HG03108 (cell line): Measurements from ENCODE around the gene OSBPL5.

Experiments used
- ATAC-seq: cut with Tn5 transposase; IDR thresholded peaks from one replicate; pipeline ENCODE4 v1.9.1; 2021; ENCODE audit warnings: moderate library complexity; ENCODE audit not compliant: unreplicated experiment

Gene OSBPL5

DNA sequence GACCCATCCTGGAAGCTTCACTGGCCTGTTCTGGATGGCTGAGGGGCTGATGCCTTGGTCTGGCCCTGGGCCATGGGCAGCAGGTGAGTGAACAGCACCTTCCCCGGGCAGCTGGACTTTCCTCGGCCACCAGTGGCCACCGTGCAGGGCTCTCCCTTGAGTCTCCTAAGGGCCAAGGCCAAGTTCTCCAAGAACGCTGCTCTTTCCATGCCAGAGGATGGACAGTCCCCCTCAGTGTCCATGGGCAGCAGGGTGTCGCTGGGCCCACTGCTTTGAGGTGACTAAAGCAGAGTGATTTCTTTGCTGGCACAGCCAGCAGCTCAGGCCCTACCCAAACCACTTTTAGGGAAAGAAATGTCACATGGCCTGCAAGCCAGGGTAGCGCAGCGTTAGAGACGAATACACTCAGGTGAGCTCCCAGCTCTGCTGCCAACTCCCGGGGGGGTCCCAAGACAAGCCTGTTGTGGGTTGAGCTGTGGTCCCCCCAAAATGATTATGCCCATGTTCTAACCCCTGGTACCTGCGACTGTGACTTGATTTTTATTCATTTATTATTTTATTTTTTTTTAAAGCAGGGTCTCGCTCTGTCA, 104.6 kb downstream of the OSBPL5 start:
- ATAC-seq: no peak

DNA sequence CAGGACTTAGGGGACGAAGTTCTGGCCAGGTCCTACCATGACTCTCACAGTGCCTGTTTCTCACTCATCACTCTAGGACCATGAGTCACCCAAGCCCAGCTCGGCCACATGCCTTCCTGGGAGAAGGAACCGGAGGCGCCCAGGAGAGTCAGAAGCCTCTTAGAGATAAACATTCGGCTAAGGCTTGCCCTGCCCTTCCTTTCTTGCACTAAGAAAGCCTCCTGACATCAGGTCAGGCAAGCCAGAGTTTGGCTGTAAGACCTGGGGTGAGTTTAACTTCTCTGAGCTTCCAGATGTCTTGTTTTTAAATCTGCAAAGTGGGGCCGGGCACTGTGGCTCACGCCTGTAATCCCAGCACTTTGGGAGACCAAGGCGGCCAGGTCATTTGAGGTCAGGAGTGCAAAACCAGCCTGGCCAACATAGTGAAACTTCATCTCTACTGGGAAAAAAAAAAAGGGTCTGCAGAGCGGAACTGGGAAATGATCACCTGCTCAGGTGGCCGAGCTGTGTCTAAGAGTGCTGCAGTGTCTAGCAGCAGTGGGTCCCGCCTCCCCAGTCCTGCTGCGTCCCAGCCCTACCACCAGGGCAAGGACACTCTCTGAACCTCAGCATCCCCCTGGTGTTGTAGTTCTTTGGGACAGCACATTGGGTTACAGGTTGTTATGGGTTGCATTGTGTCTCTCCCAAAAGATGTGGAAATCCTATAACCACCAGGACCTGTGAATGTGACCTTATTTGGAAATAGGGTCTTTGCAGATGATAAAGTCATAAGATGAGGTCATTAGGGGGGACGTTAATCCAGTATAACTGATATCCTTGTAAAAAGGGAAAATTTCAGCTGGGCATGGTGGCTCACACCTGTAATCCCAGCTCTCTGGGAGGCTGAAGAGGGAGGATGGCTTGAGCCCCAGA, 106.1 kb downstream of the OSBPL5 start:
- no peak for ATAC-seq

DNA sequence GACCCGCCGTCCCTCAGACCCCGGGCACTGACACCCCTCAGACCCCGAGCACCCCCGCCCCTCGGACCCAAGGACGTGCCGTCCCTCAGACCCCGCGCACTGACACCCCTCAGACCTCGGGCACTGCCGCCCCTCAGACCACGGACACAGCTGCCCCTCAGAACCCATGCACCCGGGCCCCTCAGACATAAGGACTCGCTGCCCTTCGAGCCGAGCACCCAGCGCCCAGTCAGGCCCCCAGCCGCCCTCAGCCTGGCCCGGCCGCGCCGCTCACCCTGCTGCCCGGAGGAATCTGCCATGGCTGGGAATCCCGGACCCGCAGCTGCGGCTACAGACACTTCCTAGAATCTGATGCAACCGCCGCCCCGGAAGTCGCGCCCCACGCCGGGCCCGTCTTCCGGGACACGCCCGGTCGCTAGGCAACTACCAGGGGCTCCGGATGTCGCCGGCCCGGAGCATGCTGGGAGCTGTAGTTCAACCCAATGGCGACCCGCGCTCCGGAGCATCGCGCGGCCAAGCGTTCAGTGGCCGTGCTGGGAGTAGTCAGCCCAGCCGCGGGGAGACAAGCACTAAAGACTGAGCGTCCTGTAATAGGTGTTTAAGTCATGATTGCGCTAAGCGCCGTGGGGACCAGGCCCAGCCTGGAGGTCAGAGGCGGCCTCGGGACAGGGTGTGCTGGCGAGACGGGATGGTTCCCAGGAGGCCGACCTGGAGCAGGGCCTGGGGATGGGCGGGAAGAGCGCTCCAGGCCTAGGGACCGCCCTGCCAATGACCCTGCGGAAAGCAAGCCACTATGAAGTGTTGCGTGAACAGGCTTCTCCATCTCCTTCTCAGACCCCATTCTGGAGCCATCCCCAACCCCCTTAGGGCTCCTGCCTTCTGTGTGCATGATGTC, 107.8 kb downstream of the OSBPL5 start, which contains the start of gene CARS1:
Gene CARS1 (minus strand): TSS at position 355 of the 895 bp plus-strand sequence. CDS start 56 bp downstream, at position 299.
- ATAC-seq: peak; percentile 98

DNA sequence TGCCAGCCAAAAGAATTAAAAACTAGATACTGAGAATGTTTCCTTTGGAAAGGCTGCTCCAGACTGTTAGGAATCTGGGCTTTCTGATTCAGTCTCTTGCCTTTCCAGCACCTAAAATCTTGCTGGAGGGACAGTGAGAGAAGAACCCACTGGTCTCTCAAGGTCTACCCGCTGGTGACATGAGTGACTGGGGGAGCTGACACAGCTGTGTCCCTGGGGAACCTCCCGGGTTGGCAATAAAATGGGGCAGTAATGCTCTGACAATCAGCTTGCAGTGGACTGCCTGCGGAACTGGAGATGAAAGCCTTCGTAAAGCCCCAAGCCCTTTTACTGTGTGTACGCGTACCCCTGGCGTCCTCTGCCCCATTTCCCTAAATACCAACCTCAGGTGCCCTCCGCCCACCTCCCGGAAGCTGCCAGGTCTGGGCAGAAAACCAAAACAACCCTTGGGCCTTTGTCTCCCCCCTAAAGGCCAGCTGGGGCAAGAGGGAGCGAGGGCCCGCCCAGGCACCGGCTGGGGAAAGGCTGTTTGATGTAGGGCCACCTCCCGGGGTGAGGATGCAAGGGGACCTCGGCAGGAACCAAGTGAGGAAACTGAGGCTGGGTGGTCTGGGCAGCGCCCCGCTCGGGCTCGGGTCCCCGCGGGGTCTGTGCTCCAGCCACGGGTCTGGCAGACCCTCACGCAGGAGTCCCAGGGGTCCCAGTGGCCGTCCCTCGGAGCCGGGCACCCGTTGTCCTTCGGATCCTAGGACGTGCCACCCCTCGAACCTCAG, 108.6 kb downstream of the OSBPL5 start:
- ATAC-seq: no peak

DNA sequence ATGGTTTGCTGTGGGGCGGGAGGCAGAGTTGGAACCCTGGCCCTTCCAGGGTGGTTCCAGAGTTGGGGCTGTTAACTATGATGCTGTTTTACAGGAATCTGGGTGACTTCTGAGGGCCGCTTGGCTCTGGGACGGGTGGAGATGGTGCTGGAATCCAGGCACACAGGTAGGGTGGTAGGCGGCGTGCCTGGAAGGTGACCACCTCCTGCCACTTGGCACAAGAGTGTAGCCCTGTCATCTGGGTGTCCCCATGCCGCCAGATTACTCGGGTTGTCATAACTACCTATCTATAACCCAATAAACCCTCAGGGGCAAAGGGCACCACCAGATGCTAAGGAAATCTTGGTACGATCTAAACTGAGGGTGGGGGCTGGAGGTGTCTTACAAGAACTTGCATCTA, 109.2 kb downstream of the OSBPL5 start:
- no peak for ATAC-seq

DNA sequence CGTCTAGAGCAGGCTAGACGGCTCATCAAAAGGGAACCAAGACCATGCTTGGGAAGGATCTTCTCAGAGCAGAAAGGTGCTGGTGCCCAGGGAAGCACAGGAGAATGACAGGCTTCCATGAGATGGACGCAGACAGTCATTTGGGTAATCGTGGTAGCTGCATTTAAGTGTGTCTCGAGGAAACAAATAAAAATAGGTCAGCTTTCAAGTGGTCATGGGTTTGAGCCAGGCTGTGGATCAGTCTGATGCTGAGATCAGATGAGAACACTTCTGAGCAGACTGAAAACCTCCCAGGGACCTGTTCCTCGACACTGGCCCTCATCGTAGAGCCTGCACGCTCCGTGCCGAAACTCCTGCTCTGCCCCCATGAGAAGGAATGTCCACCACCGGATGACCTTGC, 112.5 kb downstream of the OSBPL5 start:
- ATAC-seq: no peak

DNA sequence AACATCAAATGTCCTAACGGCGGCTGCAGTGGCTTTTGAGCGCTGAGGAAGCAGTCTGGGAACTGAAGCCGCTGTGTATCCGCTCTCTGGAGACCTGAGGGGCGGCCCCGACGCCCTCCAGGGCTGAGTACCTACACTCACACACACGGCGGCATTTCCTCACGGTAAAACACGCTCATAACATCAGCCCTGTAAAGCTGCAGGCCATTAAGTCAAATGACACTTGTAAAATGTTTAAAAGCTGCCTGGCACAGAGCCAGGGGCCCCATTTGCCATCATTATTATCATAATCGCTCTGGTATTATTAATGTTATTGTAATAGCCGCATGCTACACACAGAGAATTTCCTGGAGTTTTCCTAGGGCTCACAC, 113.0 kb downstream of the OSBPL5 start:
- ATAC-seq: no peak

DNA sequence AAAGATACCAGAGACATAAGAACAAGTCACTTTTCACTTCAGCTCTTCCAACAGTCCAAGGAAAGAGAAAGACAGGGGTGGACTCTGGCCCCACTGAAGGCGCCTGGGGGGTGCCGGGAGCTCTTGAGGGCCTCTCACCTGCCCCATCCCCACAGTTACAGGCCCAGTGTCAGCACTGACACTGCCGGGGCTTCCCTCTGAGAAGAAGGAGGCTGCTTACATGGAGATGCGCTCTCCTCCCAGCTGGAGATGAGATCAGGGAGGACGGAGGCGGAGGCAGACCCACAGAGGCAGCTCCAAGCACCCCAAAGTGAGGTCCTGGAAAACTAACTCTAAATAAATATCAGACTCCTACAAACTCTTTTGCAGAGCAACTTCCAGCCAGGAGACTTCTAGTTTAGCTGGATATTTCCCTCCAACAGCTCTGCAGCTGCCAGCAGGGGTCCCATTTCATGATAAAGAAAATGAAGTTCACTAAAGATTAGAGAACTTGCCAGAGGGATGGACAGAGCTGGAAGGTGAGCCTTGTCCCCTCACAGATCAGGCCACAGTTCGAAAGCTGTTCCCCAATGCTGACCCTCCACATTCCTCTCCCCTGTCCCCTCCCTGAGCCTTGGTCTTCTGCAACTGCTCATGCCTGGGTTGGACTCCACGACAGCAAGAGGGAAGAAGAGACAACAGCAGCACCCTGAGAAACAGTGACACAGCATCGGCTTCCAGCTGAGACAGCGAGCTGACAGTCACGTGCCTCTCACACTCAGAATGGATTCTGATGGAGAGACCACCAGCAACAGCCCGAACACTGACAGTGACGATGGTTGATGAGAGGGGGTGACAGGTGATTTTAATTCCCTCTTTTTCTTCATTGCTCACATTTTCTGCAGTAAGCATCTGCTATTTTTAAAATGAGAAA, 113.7 kb downstream of the OSBPL5 start:
- ATAC-seq: no peak

DNA sequence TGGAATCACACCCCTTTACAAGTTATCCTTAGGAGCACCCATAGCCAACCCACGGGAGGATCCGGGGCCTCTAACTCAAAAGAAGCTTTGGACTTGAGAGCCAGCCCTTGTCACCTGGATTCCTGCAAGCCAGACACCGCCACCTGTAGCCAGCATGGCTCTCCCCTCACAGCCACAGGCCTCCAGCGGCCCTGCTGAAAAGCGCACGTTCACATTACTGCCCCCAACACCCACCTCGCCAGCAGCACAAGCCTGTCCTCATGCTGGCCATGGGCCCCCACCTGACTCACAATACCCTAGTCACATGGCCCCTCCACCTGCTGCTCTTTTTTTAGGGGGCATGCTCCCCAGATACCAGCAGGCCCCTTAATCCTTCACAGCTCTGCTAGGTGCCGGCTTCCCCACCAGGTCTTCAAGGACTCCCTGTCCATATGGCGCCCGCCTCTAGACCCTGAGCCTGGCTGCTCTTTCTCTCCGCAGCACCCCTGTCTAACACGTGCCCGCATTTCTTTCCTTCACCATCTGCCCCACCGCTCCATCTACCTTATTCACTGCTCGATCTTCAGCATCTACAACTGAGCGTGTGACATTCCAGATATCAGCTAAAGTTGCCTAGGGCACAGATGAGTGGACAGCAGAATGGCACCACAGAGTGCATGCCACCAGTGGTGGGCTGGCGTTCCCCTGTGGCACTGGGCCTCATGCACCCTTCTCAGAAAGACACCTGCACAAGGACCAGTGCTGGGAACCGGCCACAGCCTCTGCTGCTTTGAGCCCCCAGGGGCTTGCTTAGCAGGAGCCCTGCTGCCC, 114.5 kb downstream of the OSBPL5 start:
- ATAC-seq: no peak

DNA sequence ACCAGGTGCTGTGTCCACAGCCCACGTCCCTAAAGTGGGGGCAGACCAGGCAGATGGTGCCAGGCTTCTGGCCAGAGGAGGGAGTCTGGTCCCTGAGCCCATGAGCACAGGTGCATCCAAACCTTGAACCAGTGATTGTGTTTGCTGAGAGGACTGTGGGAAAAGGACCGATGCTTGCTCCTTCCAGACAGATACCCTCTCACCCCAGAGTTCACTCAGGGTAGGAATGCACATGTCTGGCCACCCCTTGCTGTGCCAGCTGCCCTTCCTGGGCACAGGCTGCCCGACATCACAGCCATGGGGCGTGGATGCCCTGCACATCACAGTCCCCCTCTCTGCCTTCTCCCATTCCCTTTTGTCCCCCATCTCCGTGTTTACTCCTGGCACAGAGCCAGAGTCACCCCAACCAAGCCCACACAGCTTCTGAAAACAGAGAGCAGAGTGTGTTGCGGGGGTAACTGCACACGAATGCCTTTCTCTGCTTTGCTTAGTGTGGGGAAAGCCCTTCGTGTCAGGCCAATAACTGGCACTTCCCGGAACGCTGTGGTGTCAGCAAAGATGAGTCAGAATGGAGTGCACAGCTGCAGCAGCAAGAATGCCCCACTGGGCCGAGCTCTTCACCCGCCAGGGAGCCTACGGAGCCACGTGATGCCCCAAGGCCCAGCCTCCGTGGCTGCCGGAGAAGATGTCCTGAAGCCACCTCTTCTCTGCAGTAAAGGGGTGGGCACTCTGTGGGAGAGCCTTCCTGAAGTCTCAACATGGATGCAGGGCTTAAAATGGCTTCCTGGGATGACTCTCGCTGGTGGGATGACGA, 115.5 kb downstream of the OSBPL5 start:
- peak; percentile 93 for ATAC-seq

DNA sequence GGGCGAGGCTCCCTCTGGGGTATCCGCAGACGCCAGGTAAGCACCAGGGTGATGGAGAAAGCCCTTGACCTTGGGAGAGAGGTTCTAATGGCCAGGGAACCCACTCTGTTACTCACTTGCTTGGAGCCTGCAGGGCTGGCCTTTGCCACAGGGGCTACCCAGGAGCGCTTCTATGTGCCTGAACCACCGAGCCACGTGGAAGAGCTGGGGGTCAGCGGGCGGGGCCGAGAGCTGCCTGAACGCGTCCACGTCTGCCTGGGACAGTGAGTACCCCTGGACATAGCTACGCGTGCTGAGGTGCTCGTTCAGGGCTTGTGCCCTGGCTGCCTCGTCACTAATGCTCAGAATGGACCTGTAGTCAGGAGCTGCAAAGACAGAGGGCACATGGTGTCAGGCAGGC, 117.5 kb downstream of the OSBPL5 start:
- ATAC-seq: no peak

DNA sequence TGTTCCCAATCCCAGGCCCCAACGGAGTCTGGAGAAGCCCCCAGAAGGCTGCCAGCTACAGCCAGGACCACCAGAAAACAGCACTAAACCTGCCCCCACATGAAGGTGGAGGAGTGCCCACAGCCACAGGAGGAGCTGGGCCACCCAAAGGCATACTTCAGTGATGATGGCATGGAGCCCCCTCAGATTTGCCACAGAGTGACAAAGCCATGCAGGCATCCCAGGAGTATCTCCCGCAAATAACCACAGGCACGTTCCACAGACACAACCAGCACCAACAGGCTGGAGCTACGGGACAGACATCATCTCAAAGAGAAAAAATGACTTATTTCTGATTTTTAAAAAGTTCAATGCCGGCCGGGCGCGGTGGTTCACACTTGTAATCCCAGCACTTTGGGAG, 118.5 kb downstream of the OSBPL5 start:
- no peak for ATAC-seq

DNA sequence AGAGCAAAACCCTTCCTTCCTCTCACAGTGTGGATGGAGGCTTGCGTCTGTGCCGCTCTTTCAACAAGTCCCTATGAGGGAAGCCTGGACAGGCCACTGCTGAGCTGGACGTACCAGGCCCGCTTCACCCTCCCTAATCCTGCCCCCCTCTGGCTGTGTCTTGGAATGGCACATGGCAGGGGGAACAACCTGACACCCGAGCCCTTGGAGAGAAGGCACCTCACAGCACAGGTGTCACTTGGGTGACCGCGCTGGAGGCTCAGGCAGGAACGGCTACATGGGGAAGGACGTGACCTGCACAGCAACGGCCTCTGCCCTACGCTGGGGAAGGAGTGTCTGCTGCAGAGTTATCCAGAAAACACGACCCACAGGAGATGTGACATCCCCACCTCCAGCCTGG, 118.9 kb downstream of the OSBPL5 start:
- no peak for ATAC-seq

DNA sequence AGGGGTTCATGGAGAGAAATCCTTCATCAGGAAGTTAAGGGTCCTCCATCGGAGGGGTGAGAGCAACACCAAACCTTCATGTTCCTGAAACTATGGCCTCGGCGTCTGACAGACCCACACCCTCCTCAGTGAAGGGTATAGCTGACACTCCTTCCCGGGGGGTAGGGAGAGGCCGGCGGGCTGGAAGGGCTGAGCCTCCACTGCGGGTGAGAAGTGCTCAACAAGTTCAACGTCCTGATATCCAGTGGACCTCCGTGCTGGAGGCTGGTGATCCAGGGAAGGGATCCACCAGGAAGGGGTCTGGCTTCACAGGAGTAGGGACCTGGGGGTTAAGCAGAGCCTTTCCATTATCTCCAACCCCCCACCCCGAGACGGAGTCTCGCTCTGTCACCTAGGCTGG, 120.2 kb downstream of the OSBPL5 start:
- ATAC-seq: no peak

DNA sequence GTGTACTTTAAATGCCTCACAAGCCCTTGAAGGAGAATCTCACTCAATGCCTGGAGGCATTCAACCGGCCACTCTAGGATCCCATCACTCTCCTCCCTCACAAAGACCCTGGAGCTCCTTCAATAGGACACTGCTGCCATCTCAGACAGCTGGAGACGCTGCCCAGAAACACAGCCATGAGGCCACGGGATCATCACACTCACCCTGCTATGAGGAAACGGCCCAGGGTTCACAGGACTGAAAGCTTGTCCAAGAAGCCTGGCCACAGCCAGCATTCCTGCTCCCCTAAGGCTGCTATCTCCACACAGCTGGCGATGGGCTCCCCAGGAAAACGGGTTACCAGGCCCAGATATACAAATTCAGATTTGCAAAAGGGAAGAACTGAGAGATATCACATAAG, 121.1 kb downstream of the OSBPL5 start:
- ATAC-seq: no peak

DNA sequence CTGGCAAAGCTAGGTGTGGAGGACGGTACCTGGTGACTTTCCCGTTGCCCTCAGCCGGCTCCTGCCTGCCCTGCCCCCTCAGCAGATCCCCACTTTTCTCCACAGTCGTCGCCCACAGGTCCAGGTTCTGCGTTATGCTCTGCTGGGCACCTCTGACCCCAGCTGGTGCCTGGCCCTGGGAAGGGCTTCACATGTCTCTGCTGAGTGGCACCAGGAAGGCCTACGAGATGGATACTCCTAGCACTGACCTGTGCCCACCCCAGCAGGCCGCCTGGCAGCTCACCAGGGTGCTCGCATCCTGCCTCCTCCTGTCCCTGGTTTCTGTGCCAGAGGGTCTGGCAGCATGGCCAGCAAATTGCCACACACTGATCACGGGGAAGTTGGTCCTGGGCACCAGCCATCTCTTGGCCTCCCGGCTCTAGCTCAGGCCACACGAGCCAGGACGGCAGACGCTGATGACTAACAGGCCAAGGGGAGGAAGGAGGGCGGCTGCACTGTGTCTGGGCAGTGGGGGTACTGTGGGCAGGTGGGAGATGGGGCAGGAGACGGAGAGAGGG, 121.7 kb downstream of the OSBPL5 start:
- no peak for ATAC-seq

DNA sequence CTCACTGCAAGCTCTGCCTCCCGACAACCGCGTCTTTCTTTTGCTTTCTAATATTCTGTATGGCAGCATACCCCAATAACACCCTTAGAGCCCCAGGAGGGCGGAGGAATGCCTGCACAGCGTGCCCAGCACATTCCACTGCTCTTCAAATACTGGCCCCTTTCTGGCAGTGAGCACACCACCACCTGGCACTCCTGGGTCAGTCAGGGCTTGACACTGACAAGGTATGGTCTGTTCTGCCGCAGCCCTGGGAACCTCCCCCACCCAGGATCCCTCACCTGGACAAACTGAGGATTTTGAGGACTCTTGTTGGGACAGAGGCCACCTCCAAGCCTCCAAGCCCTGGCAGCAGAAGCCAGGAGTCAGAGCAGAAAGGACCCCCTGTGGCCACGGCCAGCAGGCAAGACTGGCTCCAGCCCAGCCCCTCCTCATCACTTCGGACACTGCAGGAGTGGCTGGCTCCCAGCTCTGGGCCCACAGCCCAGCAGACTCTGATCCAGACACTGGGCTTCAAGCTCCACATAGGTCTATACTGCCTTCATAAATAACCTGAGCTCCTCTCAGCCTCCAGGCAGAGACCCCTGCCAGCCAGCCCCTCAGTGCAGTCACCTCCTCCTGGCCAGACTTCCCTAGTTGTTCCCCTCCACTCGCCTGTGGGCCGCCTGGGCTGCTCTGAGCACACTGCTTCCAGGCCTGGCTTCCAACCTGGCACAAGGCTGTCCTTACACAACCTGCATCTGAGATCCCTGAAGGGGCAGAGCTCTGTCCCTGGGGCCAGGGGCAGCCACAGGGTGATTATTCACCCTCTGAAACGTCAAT, 122.4 kb downstream of the OSBPL5 start:
- no peak for ATAC-seq
